Activated CD8-positive, alpha-beta memory T cell treated with anti-CD3 and anti-CD28 coated beads for 24 hours (primary cell): ENCODE results near the gene AGRN.
"Not testable (repeated sequence)": the region's sequence is repeated elsewhere in the genome, so short reads cannot be mapped to it uniquely, and the experiment has no call there.

Experiments used
- DNase-seq: peaks from one replicate; pipeline ENCODE4 v3.0.0-alpha.2; 2020

AGRN gene

DNA sequence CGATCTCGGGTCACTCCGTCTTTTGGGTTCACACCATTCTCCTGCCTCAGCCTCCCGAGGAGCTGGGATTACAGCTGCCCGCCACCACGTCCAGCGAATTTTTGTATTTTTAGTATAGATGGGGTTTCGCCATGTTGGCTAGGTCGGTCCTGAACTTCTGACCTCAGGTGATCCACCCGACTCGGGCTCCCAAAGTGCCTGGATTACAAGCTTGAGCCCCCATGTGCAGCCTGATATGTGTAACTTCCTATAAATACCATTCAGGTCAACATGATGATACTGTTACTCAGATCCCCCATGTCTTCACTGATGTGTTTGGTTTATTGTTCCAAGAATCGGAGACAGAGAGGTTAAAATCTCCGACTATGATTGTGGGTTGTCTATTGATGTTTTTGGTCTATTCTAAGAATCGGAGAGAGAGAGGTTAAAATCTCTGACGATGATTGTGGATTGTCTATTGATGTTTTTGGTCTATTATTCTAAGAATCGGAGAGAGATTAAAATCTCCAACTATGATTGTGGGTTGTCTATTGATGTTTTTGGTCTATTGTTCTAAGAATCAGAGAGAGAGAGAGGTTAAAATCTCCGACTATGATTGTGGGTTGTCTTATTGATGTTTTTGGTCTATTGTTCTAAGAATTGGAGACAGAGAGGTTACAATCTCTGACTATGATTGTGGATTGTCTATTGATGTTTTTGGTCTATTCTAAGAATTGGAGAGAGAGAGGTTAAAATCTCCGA lies 78.9 kb downstream of the AGRN start:
- peak; percentile 63 for DNase-seq

DNA sequence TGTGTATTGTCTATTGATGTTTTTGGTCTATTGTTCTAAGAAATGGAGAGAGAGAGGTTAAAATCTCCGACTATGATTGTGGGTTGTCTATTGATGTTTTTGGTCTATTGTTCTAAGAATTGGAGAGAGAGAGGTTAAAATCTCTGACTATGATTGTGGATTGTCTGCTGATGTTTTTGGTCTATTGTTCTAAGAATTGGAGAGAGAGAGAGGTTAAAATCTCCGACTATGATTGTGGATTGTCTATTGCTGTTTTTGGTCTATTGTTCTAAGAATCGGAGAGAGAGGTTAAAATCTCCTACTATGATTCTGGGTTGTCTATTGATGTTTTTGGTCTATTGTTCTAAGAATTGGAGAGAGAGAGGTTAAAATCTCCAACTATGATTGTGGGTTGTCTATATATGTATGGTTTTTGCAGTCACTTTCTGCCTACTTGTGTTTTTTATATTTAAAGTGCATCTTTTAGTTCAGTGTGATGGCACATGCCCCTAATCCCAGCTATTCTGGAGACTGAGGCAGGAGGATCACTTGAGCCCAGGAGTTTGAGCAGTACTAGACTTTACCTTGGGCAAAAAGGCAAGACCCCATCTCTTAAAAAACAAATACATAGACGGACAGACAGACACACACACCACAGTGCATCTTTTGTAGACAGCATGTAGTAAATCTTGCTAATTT lies 79.7 kb downstream of the AGRN start:
- peak; percentile 58 for DNase-seq

DNA sequence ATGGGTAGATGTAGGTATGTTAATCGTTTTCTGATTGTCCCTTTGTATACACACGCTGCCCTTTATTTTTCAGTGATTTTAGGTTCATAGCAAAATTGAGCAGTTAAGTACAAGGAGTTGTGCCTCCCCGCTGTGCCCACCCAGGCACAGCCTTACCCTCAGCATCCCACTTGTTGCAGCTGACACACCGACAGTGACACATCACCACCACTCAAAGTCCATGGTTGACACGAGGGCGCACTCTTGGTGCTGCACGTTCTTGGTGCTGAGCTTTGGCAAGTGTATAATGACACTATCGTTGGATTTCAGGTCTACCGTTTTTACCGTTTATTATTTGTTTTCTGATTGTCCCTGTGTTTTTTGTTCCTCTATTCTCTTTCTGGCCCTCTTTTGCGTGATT lies 80.4 kb downstream of the AGRN start:
- peak; percentile 41 for DNase-seq

DNA sequence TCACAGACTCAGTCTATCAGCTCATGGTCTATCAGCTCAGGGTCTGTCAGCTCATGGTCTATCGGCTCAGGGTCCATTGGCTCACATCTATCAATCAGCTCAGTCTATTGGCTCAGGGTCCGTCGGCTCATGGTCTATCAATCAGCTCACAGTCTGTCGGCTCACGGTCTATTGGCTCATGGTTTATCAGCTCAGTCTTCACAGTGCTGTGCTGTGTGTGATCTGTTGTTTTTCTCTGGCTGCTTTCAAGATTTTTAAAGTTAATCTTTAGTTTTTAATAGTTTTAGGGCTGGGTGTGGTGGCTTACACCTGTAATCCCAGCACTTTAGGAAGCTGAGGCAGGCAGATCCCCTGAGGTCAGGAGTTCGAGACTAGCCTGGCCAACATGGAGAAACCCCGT lies 81.6 kb downstream of the AGRN start:
- no peak for DNase-seq

DNA sequence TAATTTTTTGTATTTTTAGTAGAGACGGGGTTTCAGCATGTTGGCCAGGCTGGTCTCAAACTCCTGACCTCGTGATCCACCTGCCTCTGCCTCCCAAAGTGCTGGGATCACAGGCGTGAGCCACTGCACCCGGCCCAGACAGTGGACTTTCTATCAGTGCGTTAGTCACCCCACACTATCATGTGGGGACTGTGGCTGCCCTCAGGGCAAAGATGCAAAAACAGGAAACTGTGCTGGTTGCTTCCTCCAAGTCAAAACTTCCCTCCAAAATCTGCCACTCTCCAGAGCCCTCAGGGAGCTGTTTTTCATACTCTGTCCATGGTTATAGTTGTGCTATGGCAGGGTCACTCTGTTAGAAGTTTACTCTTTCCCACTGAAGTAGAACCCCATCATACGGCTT lies 84.2 kb downstream of the AGRN start:
- not testable (repeated sequence) for DNase-seq
